Prostate gland (tissue), 2 donors: ENCODE measurements around the gene EXD3. TPM values are rescaled to one million over a fixed set of nuclear protein-coding genes. Genes with fewer than 3 reads are reported as not detected.
"Not testable (repeated sequence)": the region's sequence is repeated elsewhere in the genome, so short reads cannot be mapped to it uniquely, and the experiment has no call there.

Source experiments
- DNase-seq: peaks from one replicate; pipeline ENCODE4 v3.0.0-alpha.2; 2019; ENCODE audit warnings: low spot score
- H3K27ac ChIP-seq, 2 donors: fragments of 200-600 bp; sonication (generic); 2 replicates each; pipeline ENCODE4 v1.5.1; 2017 to 2019
- H3K27me3 ChIP-seq: fragments of 200-600 bp; sonication (generic); replicated peaks from 2 replicates; pipeline ENCODE4 v1.5.1; 2019; ENCODE audit not compliant: insufficient read depth
- H3K36me3 ChIP-seq, 2 donors: fragments of 200-600 bp; sonication (generic); 1 replicate in 1 of 2; 2 replicates in 1 of 2; pipeline versions ENCODE4 v1.5.1 to v1.8.1; 2017 to 2019
- H3K4me1 ChIP-seq: fragments of 200-600 bp; sonication (generic); replicated peaks from 2 replicates; pipeline ENCODE4 v1.5.1; 2019
- H3K4me3 ChIP-seq, 2 donors: fragments of 200-600 bp; sonication (generic); 2 replicates each; pipeline ENCODE4 v1.5.1; 2017 to 2019
- H3K9me3 ChIP-seq: fragments of 200-600 bp; sonication (generic); 2 replicates; pipeline ENCODE4 v1.5.1; 2017
- POLR2A ChIP-seq: fragments of 450-650 bp; IDR thresholded peaks from one replicate; pipeline ENCODE4 v1.6.1; 2016; ENCODE audit warnings: antibody characterized with exemption, mild to moderate bottlenecking
- POLR2AphosphoS5 ChIP-seq: sonication (generic); formaldehyde crosslinking; IDR thresholded peaks from one replicate; pipeline ENCODE4 v1.6.1; 2017; ENCODE audit warnings: antibody characterized with exemption
- WGBS: methylation state at CpG from one replicate; pipeline ENCODE4 v1.1.5; 2018; 5-methylcytosine and 5-hydroxymethylcytosine counted together
- intact Hi-C: fragments of 100-400 bp; cut with DNase I; formaldehyde crosslinking; loops from one replicate; pipeline ENCODE4 v1.14.2; 2022
- total RNA-seq, 2 donors: library from RNA; depleted of rRNA; stranded (reverse); fragments of >200 nt; gene quantifications; one replicate each; pipeline ENCODE4 v1.1.0, GENCODE V29; 2016
- TF ChIP-seq, protein P1 (sequence below), 4 experiments: fragments of 200-600 bp in 2 of 4; fragments of 450-650 bp in 2 of 4; sonication (generic) in 2 of 4; IDR thresholded peaks; 1 replicate in 3 of 4; 2 replicates in 1 of 4; pipeline ENCODE4 v1.5.1; 2016 to 2019; ENCODE audit warnings: antibody characterized with exemption in 4 of 4, mild to moderate bottlenecking in 2 of 4, moderate library complexity in 2 of 4

The EXD3 gene
- total RNA-seq, 2 donors from 2014 or later, result 32.6 to 44.8 TPM

DNA sequence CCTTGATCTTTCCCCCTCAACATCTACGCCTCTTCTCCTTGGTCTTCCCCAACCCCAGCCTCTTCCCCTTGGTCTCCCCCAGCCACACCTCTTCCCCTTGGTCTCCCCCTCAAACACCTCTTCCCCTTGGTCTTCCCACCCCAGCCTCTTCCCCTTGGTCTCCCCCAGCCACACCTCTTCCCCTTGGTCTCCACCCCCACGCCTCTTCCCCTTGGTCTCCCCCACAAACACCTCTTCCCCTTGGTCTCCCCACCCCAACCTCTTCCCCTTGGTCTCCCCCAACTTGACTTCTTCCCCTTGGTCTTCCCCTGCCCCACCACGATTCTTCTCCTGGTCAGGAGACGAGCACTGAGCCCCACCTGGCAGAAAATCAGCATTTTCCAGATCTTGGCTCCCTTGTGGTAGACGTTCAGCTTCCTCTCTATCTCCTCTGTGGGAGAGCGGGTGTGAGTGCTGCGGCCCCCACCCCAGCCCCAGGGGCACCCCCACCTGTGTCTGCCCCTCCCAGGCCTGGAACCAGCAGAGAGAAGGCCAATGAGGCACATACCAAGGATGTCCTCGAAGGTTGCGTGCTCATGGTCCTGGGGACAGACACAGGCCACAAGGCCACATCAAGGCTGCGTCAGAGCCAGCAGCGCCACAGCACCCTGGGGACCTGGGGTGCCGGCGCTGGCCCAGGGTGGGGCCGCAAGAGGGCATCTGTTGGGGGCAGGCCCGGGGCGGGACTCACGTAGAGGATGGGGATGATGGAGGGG is 29.2 kb upstream of the EXD3 start:
- WGBS, result 92% methylated on average over 17 of the region's 17 CpGs
- intact Hi-C loops, result no loop called here
- no peaks in the 10 kb centered on the region for H3K36me3 ChIP-seq

DNA sequence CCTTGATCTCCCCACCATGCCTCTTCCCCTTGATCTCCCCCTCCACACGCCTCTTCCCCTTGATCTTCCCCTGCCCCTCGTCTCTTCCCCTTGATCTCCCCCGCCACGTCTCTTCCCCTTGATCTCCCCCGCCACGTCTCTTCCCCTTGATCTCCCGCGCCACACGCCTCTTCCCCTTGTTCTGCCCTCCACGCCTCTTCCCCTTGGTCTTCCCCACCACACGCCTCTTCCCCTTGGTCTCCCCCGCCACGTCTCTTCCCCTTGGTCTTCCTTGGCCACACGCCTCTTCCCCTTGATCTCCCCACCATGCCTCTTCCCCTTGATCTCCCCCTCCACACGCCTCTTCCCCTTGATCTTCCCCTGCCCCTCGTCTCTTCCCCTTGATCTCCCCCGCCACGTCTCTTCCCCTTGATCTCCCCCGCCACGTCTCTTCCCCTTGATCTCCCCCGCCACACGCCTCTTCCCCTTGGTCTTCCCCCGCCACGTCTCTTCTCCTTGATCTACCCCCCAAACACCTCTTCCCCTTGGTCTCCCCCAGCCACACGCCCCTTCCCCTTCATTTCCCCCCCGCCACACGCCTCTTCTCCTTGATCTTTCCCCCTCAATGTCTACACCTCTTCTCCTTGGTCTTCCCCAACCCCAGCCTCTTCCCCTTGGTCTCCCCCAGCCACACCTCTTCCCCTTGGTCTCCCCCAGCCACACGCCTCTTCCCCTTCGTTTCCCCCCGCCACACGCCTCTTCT is 28.5 kb upstream of the EXD3 start:
- 84% methylated on average over 20 of the region's 31 CpGs for WGBS
- H3K27me3 ChIP-seq, DNase-seq, H3K36me3 ChIP-seq, H3K9me3 ChIP-seq, intact Hi-C loops, H3K4me1 ChIP-seq, H3K4me3 ChIP-seq, H3K27ac ChIP-seq: not testable (repeated sequence)

More for the DNA sequence above, 29.2 kb upstream of the EXD3 start:
- no peaks in the 10 kb centered on the region for H3K27me3 ChIP-seq
- no peak for DNase-seq
- peaks cover 4% of the 10 kb centered on the region for H3K4me1 ChIP-seq
- H3K27ac ChIP-seq, result no peak overlapping the region
- TF ChIP-seq, protein P1, sequence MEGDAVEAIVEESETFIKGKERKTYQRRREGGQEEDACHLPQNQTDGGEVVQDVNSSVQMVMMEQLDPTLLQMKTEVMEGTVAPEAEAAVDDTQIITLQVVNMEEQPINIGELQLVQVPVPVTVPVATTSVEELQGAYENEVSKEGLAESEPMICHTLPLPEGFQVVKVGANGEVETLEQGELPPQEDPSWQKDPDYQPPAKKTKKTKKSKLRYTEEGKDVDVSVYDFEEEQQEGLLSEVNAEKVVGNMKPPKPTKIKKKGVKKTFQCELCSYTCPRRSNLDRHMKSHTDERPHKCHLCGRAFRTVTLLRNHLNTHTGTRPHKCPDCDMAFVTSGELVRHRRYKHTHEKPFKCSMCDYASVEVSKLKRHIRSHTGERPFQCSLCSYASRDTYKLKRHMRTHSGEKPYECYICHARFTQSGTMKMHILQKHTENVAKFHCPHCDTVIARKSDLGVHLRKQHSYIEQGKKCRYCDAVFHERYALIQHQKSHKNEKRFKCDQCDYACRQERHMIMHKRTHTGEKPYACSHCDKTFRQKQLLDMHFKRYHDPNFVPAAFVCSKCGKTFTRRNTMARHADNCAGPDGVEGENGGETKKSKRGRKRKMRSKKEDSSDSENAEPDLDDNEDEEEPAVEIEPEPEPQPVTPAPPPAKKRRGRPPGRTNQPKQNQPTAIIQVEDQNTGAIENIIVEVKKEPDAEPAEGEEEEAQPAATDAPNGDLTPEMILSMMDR (IDR thresholded peaks at IDR 0.05), result no peak
- TF ChIP-seq POLR2A (no peak), POLR2AphosphoS5 (no peak)
- H3K4me3 ChIP-seq, result no peak overlapping the region
- H3K9me3 ChIP-seq, result no peaks in the 10 kb centered on the region

DNA sequence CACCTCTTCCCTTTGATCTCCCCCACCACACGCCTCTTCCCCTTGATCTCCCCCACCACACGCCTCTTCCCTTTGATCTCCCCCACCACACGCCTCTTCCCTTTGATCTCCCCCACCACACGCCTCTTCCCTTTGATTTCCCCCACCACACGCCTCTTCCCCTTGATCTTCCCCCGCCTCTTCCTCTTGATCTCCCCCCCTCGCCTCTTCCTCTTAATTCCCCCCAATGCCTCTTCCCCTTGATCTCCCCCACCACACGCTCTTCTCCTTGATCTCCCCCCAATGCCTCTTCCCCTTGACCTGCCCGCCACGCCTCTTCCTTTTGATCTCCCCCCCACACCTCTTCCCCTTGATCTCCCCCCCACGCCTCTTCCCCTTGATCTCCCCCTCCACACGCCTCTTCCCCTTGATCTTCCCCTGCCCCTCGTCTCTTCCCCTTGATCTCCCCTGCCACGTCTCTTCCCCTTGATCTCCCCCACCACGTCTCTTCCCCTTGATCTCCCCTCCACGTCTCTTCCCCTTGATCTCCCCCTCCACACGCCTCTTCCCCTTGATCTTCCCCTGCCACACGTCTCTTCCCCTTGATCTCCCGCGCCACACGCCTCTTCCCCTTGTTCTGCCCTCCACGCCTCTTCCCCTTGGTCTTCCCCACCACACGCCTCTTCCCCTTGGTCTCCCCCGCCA is 27.7 kb upstream of the EXD3 start:
- H3K4me1 ChIP-seq, H3K4me3 ChIP-seq, DNase-seq, H3K9me3 ChIP-seq, intact Hi-C loops, H3K27ac ChIP-seq, H3K27me3 ChIP-seq, H3K36me3 ChIP-seq: not testable (repeated sequence)
- WGBS, result 89% methylated on average over 23 of the region's 24 CpGs

DNA sequence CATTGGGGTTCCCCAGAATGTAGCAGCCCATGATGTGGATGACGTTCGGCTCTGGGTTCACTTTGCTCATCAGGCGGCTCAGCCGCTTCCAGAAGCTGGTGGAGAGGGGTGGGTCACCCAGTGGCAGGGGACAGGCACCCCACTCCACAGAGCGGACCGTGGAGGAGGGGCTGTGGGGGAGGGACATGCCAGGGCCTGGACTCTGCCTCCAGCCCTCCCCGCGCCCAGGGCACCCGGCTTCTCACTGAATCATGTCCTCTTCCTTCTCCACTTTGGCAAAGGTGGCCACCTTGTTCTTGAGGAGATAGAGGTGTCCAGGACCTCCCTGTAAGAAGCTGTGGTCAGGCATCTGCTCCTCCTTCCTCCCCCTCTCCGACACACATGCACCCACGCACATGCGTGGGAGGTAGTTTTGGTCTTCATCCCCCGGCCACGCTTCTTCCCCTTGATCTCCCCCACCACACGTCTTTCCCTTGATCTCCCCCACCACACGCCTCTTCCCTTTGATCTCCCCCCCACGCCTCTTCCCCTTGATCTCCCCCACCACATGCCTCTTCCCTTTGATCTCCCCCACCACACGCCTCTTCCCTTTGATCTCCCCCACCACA is 27.1 kb upstream of the EXD3 start:
- Histone ChIP-seq H3K27ac (no peak overlapping the region), H3K9me3 (no peaks in the 10 kb centered on the region), H3K36me3 (no peaks in the 10 kb centered on the region), H3K27me3 (no peaks in the 10 kb centered on the region), H3K4me3 (no peak overlapping the region), H3K4me1 (peaks cover 4% of the 10 kb centered on the region)
- WGBS, result 80% methylated on average over 18 of the region's 18 CpGs
- DNase-seq, result no peak
- TF ChIP-seq, protein P1 (IDR thresholded peaks at IDR 0.05), result no peak
- no peak for TF ChIP-seq POLR2AphosphoS5
- TF ChIP-seq POLR2A, result no peak
- intact Hi-C loops, result no loop called here

DNA sequence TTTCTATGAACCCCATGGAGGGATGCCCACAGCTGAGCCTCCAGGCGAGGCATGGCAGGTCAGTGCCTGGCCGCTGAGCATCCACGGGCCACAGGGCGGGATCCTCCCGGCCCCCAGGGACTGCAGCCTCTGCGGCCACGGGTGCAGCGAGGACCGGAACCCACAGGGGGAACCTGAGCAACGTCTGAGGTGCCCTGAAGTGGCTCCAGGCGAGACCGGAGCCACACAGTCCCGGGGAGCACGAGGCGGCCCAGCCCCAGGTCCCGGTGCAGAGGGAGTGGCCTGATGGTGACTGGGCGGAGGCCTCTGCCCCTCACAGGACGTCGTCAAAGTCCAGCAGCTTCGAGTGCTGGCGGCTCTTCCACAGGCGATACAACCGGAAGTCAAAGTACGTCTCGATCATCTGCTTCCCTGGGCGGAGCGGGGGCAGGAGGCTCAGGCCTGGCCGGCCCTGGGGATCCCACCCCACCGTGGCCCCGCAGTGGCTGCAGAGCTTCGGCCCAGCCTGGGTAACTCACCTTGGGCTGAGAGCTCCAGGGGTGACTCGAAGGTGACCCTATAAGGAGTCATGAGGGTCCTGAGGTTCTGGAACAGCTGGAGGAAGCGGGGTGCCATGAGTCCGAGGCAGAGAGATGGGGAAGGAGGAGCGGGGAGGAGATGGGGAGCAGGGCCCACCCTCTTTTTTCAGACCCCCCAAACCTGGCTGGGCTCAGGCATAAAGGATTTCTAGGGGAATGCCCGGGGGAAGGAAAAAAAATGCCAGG is 26.3 kb upstream of the EXD3 start:
- no peak for DNase-seq
- WGBS, result 83% methylated on average over 36 of the region's 36 CpGs
- H3K27ac ChIP-seq, result no peak overlapping the region

More for the DNA sequence above, 26.3 kb upstream of the EXD3 start:
- Histone ChIP-seq H3K4me1 (peaks cover under 1% of the 10 kb centered on the region), H3K27me3 (no peaks in the 10 kb centered on the region), H3K9me3 (no peaks in the 10 kb centered on the region), H3K36me3 (no peaks in the 10 kb centered on the region), H3K4me3 (no peak overlapping the region)
- TF ChIP-seq, protein P1 (IDR thresholded peaks at IDR 0.05), result no peak
- TF ChIP-seq POLR2AphosphoS5 (no peak), POLR2A (no peak)
- intact Hi-C loops, result no loop called here
